Activated CD8-positive, alpha-beta memory T cell treated with anti-CD3 and anti-CD28 coated beads for 1 hour (primary cell): ENCODE results near the gene GRIK2.

Source experiments
- DNase-seq, 2 donors: peaks; one replicate each; pipeline ENCODE4 v3.0.0-alpha.2; 2020; ENCODE audit warnings: low read depth in 1 of 2; ENCODE audit errors: extremely low read depth in 1 of 2

The GRIK2 gene

DNA sequence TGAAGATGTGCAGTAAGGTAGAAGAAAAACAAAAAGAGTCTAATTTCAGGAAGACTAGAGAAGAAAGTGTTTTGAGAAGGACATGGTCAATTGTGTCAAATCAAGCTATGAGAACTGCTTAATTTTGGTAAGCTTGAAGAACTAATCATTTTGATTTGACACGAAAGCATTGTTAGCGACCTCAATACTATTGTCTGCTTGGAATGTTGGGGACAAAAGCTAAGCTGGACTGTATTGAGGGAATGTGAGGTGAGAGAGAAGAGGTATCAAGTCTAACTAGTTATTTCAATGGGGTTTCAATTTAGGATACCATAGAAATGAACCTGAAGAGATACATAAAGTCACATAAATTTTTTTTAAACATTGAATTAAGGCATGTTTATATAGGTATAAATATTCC, 309.8 kb downstream of the GRIK2 start:
- DNase-seq, result no peak

DNA sequence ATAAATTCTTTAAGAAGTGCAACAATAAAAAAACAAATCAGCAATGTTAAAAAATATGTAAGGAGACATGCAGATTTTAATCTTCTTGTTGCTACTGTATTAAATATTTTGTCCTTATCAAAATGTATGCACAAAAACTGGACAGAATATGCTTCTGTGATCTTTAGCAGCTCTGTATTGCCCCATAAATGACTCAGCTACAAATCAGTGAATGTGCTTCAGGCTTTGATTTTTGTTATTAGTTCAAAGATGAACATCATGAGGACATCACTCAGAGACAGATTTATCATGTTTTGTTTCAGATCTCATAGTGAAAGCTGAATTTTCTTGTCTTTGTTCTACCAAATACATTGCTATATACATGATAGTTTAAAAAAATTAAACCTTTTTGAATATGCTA, 312.4 kb downstream of the GRIK2 start:
- no peak for DNase-seq

DNA sequence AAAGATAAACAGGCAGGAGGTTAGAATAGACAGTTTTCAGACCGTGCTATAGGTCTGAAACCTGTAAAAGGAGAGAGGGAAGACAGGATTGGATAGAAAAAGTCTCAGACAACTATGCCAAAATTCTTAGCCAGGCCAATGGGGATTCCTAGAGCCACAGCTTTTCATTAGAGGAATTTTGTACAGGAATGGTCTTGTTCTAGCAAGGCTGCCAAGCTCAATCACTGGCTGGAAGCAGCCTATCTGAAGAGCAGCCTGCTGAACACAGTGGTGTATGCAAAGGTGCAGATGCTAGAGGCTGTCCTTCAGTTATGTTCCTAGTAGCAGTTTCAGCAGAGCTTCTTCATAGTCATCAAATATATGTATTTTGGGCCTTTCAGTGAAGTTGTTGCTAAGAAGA, 313.1 kb downstream of the GRIK2 start:
- no peak for DNase-seq

DNA sequence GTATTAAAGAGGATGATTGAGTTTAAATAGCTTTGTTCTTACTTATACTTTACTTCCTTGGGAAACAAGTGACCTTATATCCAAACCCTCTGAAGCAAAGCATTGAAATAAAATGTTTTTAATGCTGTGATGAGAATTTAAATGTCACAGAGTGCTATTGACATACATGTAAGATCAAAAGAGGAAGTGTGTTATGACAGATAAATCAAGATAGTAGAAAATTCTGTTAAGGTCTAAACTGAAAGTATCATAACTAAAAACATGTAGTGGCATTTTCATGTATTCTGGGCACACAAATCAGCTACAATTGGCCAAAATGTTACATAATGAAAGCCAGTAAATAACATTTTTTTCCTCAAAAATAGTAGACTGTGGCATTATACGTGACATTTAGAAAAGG, 318.0 kb downstream of the GRIK2 start:
- no peak for DNase-seq

DNA sequence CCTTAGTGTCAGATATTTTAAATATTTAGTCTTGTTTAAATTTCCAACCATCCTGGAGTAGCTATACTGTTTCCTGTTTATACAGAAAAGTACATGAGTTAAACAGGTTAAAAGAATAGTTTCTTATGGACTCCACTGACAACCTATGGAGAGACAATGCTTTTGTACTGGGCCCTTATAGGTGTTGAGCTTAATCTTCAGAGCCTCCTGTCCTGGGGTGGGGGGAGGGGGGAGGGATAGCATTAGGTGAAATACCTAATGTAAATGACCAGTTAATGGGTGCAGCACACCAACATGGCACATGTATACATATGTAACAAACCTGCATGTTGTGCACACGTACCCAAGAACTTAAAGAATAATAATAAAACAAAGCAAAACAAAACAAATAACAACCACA, 322.9 kb downstream of the GRIK2 start:
- DNase-seq, result no peak

DNA sequence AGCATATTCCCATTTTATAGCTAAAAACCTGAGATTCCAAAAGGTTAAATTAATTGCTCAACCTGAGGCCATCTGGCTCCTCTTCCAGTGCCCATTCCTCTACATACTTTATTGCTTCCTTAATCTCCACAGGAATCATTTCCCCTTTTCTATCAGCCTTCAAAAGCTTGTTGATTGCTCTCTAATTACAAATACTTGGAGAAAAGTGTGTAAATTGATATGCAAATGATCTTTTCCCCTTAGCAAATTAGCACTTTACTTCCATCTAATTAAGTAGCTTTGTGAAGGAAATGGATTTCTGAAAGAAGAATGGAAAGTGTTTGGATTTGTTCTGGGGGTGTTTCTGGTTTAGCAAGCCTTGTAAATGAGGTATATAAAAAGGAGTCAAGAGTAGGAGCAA, 323.3 kb downstream of the GRIK2 start:
- DNase-seq, result no peak

DNA sequence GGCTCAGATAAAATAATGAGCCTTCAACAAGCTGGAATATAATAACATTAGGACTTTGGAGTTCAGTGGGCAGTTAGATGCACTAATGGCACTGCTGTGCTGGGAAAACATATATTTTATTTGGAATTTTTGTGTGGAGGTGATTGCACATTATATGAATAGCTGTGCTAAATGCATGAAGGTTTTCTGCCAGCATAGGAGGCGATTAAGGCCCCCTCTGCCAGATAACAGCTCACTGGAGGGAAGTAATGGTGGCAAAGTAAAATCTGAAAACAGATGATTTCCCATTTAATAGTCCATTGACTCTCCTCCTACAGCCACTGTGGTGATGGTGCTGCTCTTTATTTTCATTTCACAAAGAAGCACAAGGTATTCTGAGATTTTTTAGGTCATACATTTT, 326.0 kb downstream of the GRIK2 start:
- no peak for DNase-seq

DNA sequence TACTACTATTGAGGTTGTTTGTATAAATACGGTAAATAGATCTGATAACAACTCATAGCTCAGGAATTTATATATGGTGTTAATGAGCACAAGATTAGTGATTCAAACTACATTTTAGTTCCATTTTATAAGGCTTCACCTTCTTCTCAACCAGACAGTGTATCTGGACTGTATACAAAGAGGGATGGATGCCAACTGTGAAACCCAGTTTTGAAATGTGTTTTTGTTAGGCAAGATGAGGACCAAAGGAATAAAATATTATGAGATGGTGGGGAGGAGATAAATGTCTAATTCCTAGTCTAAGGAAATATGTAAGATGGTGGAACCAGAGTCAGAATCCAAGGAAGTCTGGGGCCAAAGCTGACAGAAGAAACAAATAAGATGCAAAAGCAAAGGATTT, 329.0 kb downstream of the GRIK2 start:
- no peak for DNase-seq

DNA sequence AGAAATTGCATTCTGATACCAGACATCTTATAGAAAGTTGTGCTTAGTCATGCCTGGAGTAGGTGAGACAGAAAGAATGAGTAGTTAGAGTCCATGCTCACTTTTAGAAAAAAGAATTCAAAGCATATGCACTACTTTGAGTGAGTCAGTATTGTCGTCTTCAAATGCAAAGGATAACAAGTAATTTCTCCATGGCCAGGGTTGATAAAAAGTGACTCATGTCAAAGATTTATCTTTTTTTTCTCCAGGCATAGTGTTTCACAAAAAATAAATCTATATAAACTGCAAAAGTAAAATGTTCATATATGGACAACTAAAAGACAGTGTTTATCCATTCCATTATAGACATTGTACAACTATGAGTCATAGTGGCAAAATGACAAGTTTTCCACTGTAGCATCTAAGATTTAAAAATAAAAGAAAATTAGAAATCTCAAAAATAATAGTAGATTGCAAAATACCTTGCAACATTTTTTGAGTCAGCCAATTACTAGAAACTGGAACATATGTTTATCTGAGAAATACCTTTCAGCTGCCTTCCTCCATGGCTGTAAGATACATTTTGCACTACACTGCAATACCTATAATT, 329.6 kb downstream of the GRIK2 start:
- DNase-seq, result no peak

DNA sequence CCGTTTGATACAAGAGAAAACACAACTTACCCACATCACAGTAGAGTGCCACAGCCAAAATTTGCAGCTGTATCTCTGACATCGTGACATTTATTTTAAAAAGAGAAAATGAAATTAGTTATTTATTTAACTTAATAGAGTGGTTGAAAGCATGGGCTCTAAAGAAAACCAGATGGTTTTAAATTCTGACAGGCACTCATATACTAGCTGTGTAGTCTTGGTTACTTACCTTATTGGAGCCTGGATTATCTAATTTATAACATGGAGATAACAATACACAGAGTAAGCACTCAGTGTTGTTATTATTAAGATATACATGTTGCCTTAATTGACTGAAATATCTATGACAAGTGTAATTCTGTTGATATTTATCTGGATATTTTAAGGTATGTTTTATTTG, 334.9 kb downstream of the GRIK2 start:
- DNase-seq, result no peak

DNA sequence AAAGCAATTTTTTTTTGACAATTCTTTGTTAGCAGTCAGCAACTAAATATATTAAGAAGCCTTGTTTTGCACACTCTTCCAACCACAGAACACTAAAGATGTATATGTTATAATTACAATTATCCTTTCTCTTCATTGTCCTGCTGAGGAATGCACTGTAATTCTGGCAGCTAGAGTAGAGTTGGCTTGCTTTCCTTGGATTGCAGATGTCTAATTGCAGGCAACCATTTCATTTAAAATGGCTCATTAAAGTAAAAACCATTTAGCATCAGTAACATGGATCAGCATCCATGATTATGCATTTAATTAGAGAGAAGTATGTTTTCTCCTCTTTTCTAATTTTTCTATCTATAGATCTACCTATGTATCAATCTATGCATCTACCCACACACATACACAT, 335.4 kb downstream of the GRIK2 start:
- no peak for DNase-seq

DNA sequence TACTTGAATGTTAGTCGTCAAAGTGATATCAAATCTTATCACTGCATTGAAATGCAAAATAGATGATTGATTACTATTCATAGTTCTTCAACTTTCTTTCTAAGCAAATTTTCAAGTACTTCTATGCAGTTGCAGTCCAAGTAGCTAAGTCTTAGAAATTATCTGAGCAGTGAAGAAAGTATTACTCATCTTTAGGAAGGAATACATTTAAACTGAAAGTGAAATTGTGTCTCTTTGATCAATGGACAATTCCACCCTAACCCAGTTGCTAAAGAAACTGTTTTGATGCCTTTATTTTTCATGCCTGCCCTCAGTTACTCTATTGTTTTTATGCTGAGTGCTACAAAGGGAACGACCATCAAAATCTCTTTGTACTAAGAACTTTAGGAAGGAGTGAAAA, 337.4 kb downstream of the GRIK2 start:
- no peak for DNase-seq

DNA sequence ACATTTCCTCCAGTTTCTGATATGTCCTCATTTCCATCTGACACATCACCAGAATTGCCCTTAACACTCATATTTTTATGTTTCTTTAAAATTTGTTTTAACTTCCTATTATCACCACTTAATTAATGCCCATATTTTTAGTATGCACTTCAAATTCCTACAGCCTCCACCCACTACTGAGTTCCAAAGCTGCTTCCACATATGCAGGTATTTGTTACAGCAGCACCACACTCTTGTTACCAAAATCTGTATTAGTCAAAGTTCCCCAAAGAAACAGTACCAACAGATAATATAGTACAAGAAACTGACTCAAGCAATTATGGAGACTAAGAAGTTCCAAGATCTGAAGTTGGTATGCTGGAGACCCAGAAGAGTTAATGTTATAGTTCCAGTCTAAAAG, 340.4 kb downstream of the GRIK2 start:
- DNase-seq, result no peak

DNA sequence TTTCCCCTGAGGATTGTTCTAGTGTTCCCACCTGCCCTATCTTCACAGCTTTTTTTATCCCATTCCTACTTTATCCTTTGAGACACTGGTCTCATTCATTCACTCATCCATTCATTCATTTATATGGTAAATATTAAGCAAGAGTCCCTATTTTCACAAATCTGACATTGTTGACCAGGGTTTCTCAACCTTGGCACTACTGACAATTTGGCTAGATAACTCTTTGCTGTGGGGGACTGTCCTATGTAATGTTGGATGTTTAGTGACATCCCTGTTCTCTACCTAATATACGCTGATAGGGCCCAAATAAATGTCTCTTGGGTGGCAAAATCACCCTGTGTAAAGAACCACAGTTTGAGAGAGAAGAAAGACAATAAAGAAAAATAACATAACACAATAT, 345.0 kb downstream of the GRIK2 start:
- no peak for DNase-seq

DNA sequence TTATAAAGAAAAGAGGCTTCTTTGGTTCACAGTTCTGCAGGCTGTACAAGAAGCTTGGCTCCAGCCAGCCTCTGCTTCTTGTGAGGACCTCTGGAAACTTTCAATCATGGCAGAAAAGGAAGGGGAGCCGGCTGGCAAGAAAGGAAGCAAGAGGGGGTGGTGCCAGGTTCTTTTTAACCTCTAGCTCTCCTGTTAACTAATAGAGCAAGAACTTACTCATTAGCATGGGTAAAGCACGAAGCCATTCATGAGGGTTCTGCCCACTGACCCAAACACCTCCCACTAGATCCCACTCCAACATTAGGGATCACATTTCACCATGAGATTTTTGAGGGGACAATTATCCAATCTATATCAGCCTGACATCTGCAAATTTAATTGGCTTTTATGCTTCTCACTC, 347.1 kb downstream of the GRIK2 start:
- DNase-seq, result no peak

DNA sequence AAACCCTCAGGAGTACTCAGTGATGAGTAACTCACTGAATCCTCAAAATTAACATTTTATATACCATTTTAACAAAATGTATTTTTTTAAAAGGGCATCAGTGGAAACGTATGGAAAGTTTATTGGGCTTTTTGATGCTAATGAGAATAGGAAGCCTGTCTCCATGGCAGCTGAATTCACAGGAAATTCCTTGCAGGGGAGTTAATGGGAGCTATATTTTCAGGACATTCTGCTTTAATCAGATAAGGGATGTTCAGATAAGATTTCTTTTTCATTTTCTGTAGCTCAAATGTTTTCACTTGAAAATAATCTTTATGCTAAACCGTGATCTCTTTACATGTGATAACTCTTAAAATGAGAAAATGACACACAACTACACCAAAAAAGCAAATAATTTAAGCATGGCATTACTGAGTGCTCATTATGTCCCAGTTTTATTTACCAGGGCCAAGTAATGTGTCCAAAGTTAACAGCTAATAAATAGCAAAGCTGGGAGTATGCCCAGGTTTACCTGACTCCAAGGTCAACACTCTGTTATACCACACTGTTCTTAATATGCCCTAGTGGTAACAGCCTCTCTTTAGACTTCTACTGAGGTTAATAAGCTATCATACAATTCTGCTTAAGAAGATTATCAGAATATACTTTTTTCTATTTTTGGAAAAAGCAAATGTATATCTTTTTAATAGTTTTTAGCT, 348.1 kb downstream of the GRIK2 start:
- no peak for DNase-seq

DNA sequence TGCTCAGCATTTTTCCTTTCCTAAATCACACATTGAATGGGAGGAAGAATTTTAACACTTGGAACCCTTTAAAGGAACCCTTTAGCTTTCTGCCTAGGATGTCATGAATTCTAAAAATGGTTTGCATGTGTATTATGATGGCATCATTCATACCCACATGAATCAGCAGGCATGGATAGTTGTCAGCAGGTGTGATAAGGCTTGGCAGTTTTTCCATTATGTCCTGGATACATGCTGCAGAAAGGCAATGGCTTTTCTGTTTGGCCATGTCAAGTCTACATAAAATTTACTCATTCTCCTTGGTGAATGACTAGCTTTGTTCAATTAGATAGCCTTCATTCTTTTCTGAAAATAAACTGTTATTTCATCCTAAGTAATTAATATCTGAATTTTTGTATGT, 353.7 kb downstream of the GRIK2 start:
- no peak for DNase-seq

DNA sequence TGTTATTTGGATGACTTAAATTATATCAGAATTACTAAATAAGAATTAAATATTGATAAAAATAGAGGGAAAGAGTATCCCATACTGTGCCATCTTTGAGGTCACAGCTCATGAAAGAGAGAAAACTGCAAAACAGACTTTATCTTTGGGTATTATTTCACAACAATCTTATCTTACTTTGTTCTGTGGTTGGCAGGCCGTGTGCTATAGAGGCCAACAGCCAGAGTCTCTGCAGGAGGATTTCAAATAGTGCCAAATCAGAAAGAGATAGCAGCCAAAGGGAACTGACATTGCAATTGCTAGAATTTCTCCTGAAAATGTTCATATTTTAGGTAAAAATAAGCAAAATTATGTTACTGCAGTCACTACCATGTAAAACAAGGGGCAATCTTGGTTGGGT, 354.2 kb downstream of the GRIK2 start:
- no peak for DNase-seq

DNA sequence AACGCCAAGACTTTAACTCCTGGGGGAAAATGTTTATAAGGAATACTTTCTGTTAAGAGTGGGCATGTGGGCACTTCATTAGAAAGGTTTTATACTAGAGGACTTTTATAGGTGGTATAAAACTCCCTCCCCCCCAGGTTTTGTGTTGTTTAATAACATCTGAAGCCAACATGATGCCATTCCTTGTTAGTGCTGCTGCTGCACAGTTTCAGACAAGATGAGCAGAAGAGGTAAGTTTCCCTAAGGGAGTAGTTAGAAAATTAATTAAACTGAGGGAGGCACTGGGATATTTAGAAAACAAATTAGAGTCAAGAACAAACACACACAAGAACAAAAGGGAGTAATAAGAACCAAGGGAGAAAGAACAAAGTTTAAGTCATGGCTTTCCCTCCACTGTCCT, 362.4 kb downstream of the GRIK2 start:
- DNase-seq, result no peak

DNA sequence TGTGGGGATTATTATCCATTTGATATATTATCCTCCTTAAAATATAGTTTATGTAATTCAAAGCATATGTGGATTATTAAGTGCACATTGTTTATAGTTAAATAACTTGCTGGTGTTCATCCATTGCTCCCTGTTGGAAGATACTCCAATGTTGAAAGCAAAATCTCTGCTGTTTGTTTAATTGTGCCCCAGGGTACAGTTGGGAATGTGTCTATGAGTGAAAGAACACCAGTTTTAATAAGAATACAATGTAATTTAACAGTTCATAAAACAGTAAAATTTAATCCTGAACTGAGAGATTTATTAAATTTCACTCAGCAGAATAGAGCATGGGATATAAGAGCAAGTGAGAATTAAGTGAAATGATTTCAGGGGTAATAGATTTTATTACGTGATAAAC, 364.9 kb downstream of the GRIK2 start:
- no peak for DNase-seq

DNA sequence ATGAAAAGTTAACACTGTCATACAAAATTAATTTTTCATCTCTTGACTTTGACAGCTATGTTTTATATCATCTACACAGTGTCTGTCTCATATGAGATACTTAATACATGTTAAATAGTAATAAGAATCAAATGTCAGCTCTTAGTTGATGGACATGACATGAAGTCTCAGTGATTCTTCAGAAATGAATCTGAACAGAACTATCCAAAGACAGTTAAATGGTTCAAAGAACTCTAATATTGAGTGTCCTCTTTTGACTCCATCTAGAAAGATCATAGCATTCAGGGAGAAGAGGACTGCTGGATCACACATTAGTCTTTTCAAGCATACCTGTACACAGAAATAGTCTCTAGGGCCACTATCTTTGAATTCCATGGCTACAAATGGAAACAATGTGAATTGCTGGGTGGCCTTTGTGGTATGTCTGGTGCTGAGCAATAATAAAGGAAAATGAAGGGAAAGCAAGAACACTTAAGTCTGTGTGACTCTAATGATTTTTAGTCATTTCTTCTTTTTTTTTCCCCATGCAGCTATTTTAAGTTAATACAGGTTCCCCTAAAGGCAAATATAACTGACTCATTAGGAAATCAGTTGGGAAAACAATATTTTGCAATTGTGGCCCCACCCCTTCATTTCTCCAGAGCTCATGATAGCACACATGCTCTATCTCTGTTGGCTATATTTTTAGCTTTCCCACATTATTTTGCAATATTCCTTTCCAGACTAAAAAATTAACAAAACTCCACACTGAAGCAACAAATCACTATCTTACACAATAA, 367.5 kb downstream of the GRIK2 start:
- DNase-seq, result no peak

DNA sequence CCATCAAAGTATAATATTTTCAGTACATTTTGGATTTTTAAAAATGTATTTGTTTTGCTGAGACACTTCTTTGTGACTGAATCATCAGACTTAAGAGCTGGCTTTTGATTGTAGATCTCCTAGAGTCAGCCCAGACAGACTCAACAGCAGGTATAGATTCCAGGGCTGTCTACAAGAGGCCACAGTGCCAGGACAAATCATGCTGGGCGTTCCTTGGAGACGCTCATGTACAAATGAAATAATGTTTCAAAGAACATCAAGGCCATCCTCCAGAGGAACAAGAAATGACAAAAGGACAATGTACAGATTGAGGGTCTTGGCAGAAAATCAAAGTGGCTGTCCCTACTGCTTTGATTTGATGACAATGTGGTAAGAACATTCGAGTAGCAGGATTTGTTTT, 369.3 kb downstream of the GRIK2 start:
- no peak for DNase-seq
